ENCODE data around the gene KCNAB1. TPM values are rescaled to one million over a fixed set of nuclear protein-coding genes. Genes with fewer than 3 reads are reported as not detected.

Gene KCNAB1
- polyA plus RNA-seq, 1 donor (not counting 4 experiments of a cell fraction or from before 2014, with no cell fraction given) = 0.03 TPM

GRCh38 chr3:156449710-156450574 lies 329.6 kb downstream of the KCNAB1 start:
- Histone ChIP-seq H3K9me3 (ENCODE audit: control insufficient read depth, low read depth, low read length) (no peaks in the 10 kb centered on the region), H3K27ac (ENCODE audit: control insufficient read depth, insufficient read depth, low read length) (no peak overlapping the region), H3K4me3 (ENCODE audit: control insufficient read depth in 2 of 3, extremely low read depth in 1 of 3, insufficient read depth in 2 of 3, low read depth in 1 of 3, low read length in 3 of 3) (no peak overlapping the region), H3K4me1 (ENCODE audit: control insufficient read depth, extremely low read depth, insufficient read depth, low read length) (peaks cover 7% of the 10 kb centered on the region), H3K9ac (ENCODE audit: control insufficient read depth, extremely low read depth, insufficient read depth, low read length) (no peak overlapping the region), H3K9me1 (ENCODE audit: control insufficient read depth, extremely low read depth, insufficient read depth, low read length) (no peaks in the 10 kb centered on the region), H3K79me2 (ENCODE audit: control insufficient read depth, insufficient read depth, low read length) (no peaks in the 10 kb centered on the region), H3K36me3 (ENCODE audit: control insufficient read depth in 2 of 2, extremely low read depth in 1 of 2, insufficient read depth in 2 of 2, low read length in 2 of 2) (no peaks in the 10 kb centered on the region), H3K27me3 (ENCODE audit: control insufficient read depth, extremely low read depth, insufficient read depth, low read length) (no peaks in the 10 kb centered on the region), H2AFZ (ENCODE audit: control insufficient read depth, low read length) (no peak overlapping the region), H3K4me2 (ENCODE audit: control insufficient read depth, extremely low read depth, insufficient read depth, low read depth, low read length) (no peak overlapping the region), H4K20me1 (ENCODE audit: control insufficient read depth, extremely low read depth, insufficient read depth, low read length) (no peaks in the 10 kb centered on the region)
- peak; percentile 77 for FAIRE-seq
- no peak for DNase-seq (ENCODE audit: low read depth, low spot score)
- TF ChIP-seq EZH2 (IDR thresholded peaks at IDR 0.05; ENCODE audit: low read length) = no peak
- TF ChIP-seq CTCF (optimal IDR thresholded peaks at IDR 0.05 in 1 of 3, IDR thresholded peaks at IDR 0.05 in 1 of 3, conservative IDR thresholded peaks at IDR 0.05 in 1 of 3; ENCODE audit: extremely low read depth in 1 of 3, insufficient read depth in 2 of 3, low read length in 3 of 3) = peak; percentile 63 to 81 (median 64)
- dilution Hi-C loops (cut with MboI; ENCODE audit: extremely low pct_ligation_motif_present, low sequenced_read_pairs) = no loop called here

- H3K4me2 ChIP-seq (ENCODE audit: control insufficient read depth, extremely low read depth, insufficient read depth, low read depth, low read length) = no peak overlapping the region
- H3K9me3 ChIP-seq (ENCODE audit: control insufficient read depth, low read depth, low read length) = no peaks in the 10 kb centered on the region
- dilution Hi-C loops (cut with MboI; ENCODE audit: extremely low pct_ligation_motif_present, low sequenced_read_pairs) = no loop called here
- H3K27ac ChIP-seq (ENCODE audit: control insufficient read depth, insufficient read depth, low read length) = no peak overlapping the region
- H4K20me1 ChIP-seq (ENCODE audit: control insufficient read depth, extremely low read depth, insufficient read depth, low read length) = no peaks in the 10 kb centered on the region
- no peaks in the 10 kb centered on the region for H3K27me3 ChIP-seq (ENCODE audit: control insufficient read depth, extremely low read depth, insufficient read depth, low read length)
- H3K36me3 ChIP-seq (ENCODE audit: control insufficient read depth in 2 of 2, extremely low read depth in 1 of 2, insufficient read depth in 2 of 2, low read length in 2 of 2) = no peaks in the 10 kb centered on the region
- peaks cover 3% of the 10 kb centered on the region for H3K4me1 ChIP-seq (ENCODE audit: control insufficient read depth, extremely low read depth, insufficient read depth, low read length)
- no peaks in the 10 kb centered on the region for H3K9me1 ChIP-seq (ENCODE audit: control insufficient read depth, extremely low read depth, insufficient read depth, low read length)
- H2AFZ ChIP-seq (ENCODE audit: control insufficient read depth, low read length) = no peak overlapping the region
- H3K4me3 ChIP-seq (ENCODE audit: control insufficient read depth in 2 of 3, extremely low read depth in 1 of 3, insufficient read depth in 2 of 3, low read depth in 1 of 3, low read length in 3 of 3) = no peak overlapping the region
- no peak overlapping the region for H3K9ac ChIP-seq (ENCODE audit: control insufficient read depth, extremely low read depth, insufficient read depth, low read length)
- H3K79me2 ChIP-seq (ENCODE audit: control insufficient read depth, insufficient read depth, low read length) = no peaks in the 10 kb centered on the region
- TF ChIP-seq CTCF (optimal IDR thresholded peaks at IDR 0.05 in 1 of 3, IDR thresholded peaks at IDR 0.05 in 1 of 3, conservative IDR thresholded peaks at IDR 0.05 in 1 of 3; ENCODE audit: extremely low read depth in 1 of 3, insufficient read depth in 2 of 3, low read length in 3 of 3) (no peak), EZH2 (IDR thresholded peaks at IDR 0.05; ENCODE audit: low read length) (no peak)
- DNase-seq (ENCODE audit: low read depth, low spot score) (no peak), FAIRE-seq (no peak)
Measured at GRCh38 chr3:156455839-156456238, 335.5 kb downstream of the KCNAB1 start.

Data from keratinocyte (primary cell).